K562 (cell line): Measurements from ENCODE around the gene PI4KA. TPM values are rescaled to one million over a fixed set of nuclear protein-coding genes. Genes with fewer than 3 reads are reported as not detected.
A peak's percentile ranks its signal among the peaks of the same experiment; 100 is the strongest.

Experiments
- ATAC-seq: fragments of 200-7000 bp; cut with Tn5 transposase; 3 replicates; pipeline ENCODE4 v1.9.1; 2020; ENCODE audit warnings: moderate library complexity
- BruUV-seq: library from RNA; stranded (reverse); fragments of 400-500 nt; replicated peaks from 2 replicates; lab custom pipeline; 2021; lab: Mats Ljungman, UMichigan
- CTCF ChIA-PET: fragments of 300-600 bp; formaldehyde crosslinking; extraction: SDS; loops from one replicate; lab custom pipeline; 2021; ENCODE audit warnings: low intra/inter-chr PET ratio; lab: Yijun Ruan, JAX
- POLR2A ChIA-PET: fragments of 300-600, 350-650 bp; sonication (Branson Sonifier 250); formaldehyde crosslinking; extraction: SDS; loops from one replicate; lab custom pipeline; 2021; ENCODE audit warnings: antibody characterized with exemption, inconsistent platforms; lab: Yijun Ruan, JAX
- DNase-seq, 4 experiments: peaks; one replicate each; pipeline versions ENCODE4 v3.0.0 to v3.0.0-alpha.2; 2011 to 2018; ENCODE audit warnings: low spot score in 3 of 4, mixed read lengths in 3 of 4; ENCODE audit errors: extremely low read depth in 1 of 4
- FAIRE-seq: peaks from 2 replicates; lab custom pipeline; 2011; peaks lifted over from hg19 to GRCh38; lab: Jason Lieb, UNC
- H2AFZ ChIP-seq: 2 replicates; pipeline ENCODE4 v1.6.0; 2011; ENCODE audit warnings: low read depth, low read length, control low read depth, inconsistent platforms
- H3K27ac ChIP-seq: fragments of 200-600 bp; 3 replicates; pipeline ENCODE4 v1.8.0; 2011; ENCODE audit warnings: low read depth, mild to moderate bottlenecking, control low read depth, inconsistent platforms, low read length, moderate library complexity, mixed read lengths; ENCODE audit errors: extremely low read depth
- H3K27me3 ChIP-seq, 2 experiments: fragments of 300-600 bp in 1 of 2; 2 replicates in 1 of 2; 3 replicates in 1 of 2; pipeline versions ENCODE4 v1.6.0 to v1.8.0; 2011; ENCODE audit warnings: inconsistent platforms in 2 of 2, low read length in 2 of 2, mild to moderate bottlenecking in 1 of 2, mixed read lengths in 1 of 2, moderate library complexity in 1 of 2; ENCODE audit not compliant: control insufficient read depth in 2 of 2, insufficient read depth in 2 of 2
- H3K36me3 ChIP-seq: fragments of 300-600 bp; 3 replicates; pipeline ENCODE4 v1.8.0; 2011; ENCODE audit warnings: mild to moderate bottlenecking, low read length, inconsistent platforms; ENCODE audit not compliant: control insufficient read depth, insufficient read depth
- H3K4me1 ChIP-seq, 2 experiments: fragments of 200-600 bp in 1 of 2; replicated peaks in 1 of 2; 2 replicates in 1 of 2; 3 replicates in 1 of 2; pipeline versions ENCODE4 v1.5.1 to v1.8.0; 2011; ENCODE audit warnings: inconsistent platforms in 2 of 2, low read length in 2 of 2, mild to moderate bottlenecking in 1 of 2, mixed read lengths in 1 of 2, moderate library complexity in 1 of 2; ENCODE audit not compliant: control insufficient read depth in 2 of 2, insufficient read depth in 2 of 2
- H3K4me2 ChIP-seq: 2 replicates; pipeline ENCODE4 v1.6.1; 2011; ENCODE audit warnings: low read length, control low read depth, inconsistent platforms, mixed read lengths; ENCODE audit not compliant: insufficient read depth
- H3K4me3 ChIP-seq: fragments of 200-600 bp; sonication (generic), shearing (Covaris generic); 2 replicates; pipeline ENCODE4 v1.5.1; 2016; ENCODE audit warnings: control low read depth, inconsistent platforms
- H3K79me2 ChIP-seq: fragments of 200-600 bp; 3 replicates; pipeline ENCODE4 v1.8.0; 2011; ENCODE audit warnings: low read length, inconsistent platforms; ENCODE audit not compliant: control insufficient read depth, insufficient read depth
- H3K9ac ChIP-seq, 2 experiments: 2 replicates each; pipeline versions ENCODE4 v1.6.0 to v1.6.1; 2011; ENCODE audit warnings: low read depth in 2 of 2, low read length in 2 of 2, control low read depth in 1 of 2, inconsistent platforms in 1 of 2, mild to moderate bottlenecking in 1 of 2, mixed read lengths in 1 of 2; ENCODE audit not compliant: insufficient read depth in 1 of 2
- H3K9me1 ChIP-seq: one replicate; pipeline ENCODE4 v1.6.0; 2011; ENCODE audit warnings: inconsistent platforms, mild to moderate bottlenecking, low read length, moderate library complexity; ENCODE audit not compliant: control insufficient read depth, insufficient read depth
- H3K9me3 ChIP-seq: replicated peaks from 2 replicates; pipeline ENCODE4 v1.5.1; 2011; ENCODE audit warnings: low read depth, low read length, inconsistent platforms; ENCODE audit not compliant: control insufficient read depth, insufficient read depth
- H4K20me1 ChIP-seq: replicated peaks from 2 replicates; pipeline ENCODE4 v1.6.1; 2011; ENCODE audit warnings: low read length, inconsistent platforms, mixed read lengths; ENCODE audit not compliant: control insufficient read depth, insufficient read depth
- ATF7 ChIP-seq: fragments of 450-650 bp; IDR thresholded peaks from 2 replicates; pipeline ENCODE4 v1.7.1; 2014; ENCODE audit warnings: mild to moderate bottlenecking, moderate library complexity
- CREM ChIP-seq: IDR thresholded peaks from 2 replicates; pipeline ENCODE4 v1.6.1; 2014; ENCODE audit warnings: antibody characterized with exemption, low read depth
- E2F4 ChIP-seq: sonication (generic); formaldehyde crosslinking; IDR thresholded peaks from 2 replicates; pipeline ENCODE4 v1.8.0; 2022; ENCODE audit warnings: mild to moderate bottlenecking, low read depth, missing genetic modification reagents
- ELK3 ChIP-seq: fragments of 450-650 bp; formaldehyde crosslinking; IDR thresholded peaks from 2 replicates; pipeline ENCODE4 v1.4.0; 2020; ENCODE audit warnings: mild to moderate bottlenecking
- KLF16 ChIP-seq: IDR thresholded peaks from 2 replicates; pipeline ENCODE4 v1.6.1; 2016; ENCODE audit warnings: antibody characterized with exemption
- NELFE ChIP-seq: IDR thresholded peaks from 2 replicates; pipeline ENCODE4 v1.6.1; 2011; ENCODE audit warnings: mild to moderate bottlenecking; ENCODE audit not compliant: insufficient read depth, insufficient read length
- RB1 ChIP-seq: fragments of 450-650 bp; IDR thresholded peaks from 2 replicates; pipeline ENCODE4 v1.6.1; 2017; ENCODE audit warnings: low read depth, mild to moderate bottlenecking
- ZEB2 ChIP-seq: fragments of 450-650 bp; IDR thresholded peaks from 2 replicates; pipeline ENCODE4 v1.6.1; 2016
- ZNF165 ChIP-seq: fragments of 250-450 bp; sonication (Bioruptor Pico); IDR thresholded peaks from 2 replicates; pipeline ENCODE4 v1.4.0; 2020; ENCODE audit warnings: borderline replicate concordance
- ZNF785 ChIP-seq: fragments of 250-450 bp; sonication (Bioruptor Pico); IDR thresholded peaks from 2 replicates; pipeline ENCODE4 v1.4.0; 2020; ENCODE audit warnings: mild to moderate bottlenecking
- WGBS: fragments of 100-300 bp; shearing (Covaris generic); methylation state at CpG from one replicate; pipeline ENCODE4 v1.1.6; 2016; ENCODE audit warnings: low coverage, mixed read lengths; ENCODE audit not compliant: insufficient coverage; ENCODE audit errors: missing lambda C conversion rate; 5-methylcytosine and 5-hydroxymethylcytosine counted together
- in situ Hi-C: fragments of 300-500 bp; cut with MboI; formaldehyde crosslinking; loops from 4 replicates; pipeline ENCODE4 v1.15.0; 2018; ENCODE audit warnings: inconsistent platforms, mixed read lengths
- intact Hi-C: fragments of 100-400 bp; cut with micrococcal nuclease; formaldehyde crosslinking; loops from 2 replicates; pipeline ENCODE4 v1.14.2; 2022
- polyA plus RNA-seq, 8 experiments: library from polyadenylated mRNA; depleted of rRNA in 4 of 8; stranded (reverse) in 5 of 8; unstranded in 3 of 8; fragments of >200 nt; fragmentation: Nextera tagmentation in 2 of 8; fragmentation: Illumina TruSeq in 1 of 8; extraction: Ambion mirVana in 2 of 8; extraction: Trizol in 1 of 8; gene quantifications; 2 replicates each; pipeline versions ENCODE4 v1.2.1 to v1.2.3, GENCODE V29; 2011 to 2014; ENCODE audit warnings: inconsistent platforms in 1 of 8, missing spikeins in 1 of 8
- total RNA-seq, 7 experiments: library from RNA; depleted of rRNA in 6 of 7; stranded (reverse); fragments of >200 nt in 6 of 7; fragmentation: Illumina TruSeq in 2 of 7; extraction: Trizol in 2 of 7; gene quantifications; 2 replicates each; pipeline versions ENCODE4 v1.2.1 to v1.2.3, GENCODE V29; 2011 to 2021; ENCODE audit warnings: low replicate concordance in 1 of 7
- TF ChIP-seq, protein P1 (sequence below): sonication (generic); formaldehyde crosslinking; IDR thresholded peaks from 2 replicates; pipeline ENCODE4 v1.8.0; 2022; ENCODE audit warnings: mild to moderate bottlenecking, missing genetic modification reagents

The PI4KA gene
- total and polyA plus RNA-seq, 9 of the 15 experiments (the other 6 are each of a cell fraction or from before 2014, with no cell fraction given): 7.3 to 187 (median 84.7) TPM

GRCh38 chr22:20816559-20816958 is 42.1 kb downstream of the PI4KA start (continued):
- TF ChIP-seq, protein P1, sequence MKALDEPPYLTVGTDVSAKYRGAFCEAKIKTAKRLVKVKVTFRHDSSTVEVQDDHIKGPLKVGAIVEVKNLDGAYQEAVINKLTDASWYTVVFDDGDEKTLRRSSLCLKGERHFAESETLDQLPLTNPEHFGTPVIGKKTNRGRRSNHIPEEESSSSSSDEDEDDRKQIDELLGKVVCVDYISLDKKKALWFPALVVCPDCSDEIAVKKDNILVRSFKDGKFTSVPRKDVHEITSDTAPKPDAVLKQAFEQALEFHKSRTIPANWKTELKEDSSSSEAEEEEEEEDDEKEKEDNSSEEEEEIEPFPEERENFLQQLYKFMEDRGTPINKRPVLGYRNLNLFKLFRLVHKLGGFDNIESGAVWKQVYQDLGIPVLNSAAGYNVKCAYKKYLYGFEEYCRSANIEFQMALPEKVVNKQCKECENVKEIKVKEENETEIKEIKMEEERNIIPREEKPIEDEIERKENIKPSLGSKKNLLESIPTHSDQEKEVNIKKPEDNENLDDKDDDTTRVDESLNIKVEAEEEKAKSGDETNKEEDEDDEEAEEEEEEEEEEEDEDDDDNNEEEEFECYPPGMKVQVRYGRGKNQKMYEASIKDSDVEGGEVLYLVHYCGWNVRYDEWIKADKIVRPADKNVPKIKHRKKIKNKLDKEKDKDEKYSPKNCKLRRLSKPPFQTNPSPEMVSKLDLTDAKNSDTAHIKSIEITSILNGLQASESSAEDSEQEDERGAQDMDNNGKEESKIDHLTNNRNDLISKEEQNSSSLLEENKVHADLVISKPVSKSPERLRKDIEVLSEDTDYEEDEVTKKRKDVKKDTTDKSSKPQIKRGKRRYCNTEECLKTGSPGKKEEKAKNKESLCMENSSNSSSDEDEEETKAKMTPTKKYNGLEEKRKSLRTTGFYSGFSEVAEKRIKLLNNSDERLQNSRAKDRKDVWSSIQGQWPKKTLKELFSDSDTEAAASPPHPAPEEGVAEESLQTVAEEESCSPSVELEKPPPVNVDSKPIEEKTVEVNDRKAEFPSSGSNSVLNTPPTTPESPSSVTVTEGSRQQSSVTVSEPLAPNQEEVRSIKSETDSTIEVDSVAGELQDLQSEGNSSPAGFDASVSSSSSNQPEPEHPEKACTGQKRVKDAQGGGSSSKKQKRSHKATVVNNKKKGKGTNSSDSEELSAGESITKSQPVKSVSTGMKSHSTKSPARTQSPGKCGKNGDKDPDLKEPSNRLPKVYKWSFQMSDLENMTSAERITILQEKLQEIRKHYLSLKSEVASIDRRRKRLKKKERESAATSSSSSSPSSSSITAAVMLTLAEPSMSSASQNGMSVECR (CRISPR knock-in tag): 0 out of 2 replicates have a peak, but pooled peaks have one; percentile 42
- TF ChIP-seq NELFE: no peak

GRCh38 chr22:20815477-20816050 is 43.0 kb downstream of the PI4KA start:
- no peaks in the 10 kb centered on the region for H3K9me1 ChIP-seq
- no peak overlapping the region for H3K27ac ChIP-seq
- H3K4me1 ChIP-seq: no peaks in the 10 kb centered on the region
- no TSS peak for BruUV-seq
- ChIA-PET POLR2A (interaction anchor here (0.6 to 2.3 kb wide), 5 partner anchors 9 to 80 kb away, joined by 3 to 8 read pairs (median 4); no protein-coding TSS in a partner anchor), CTCF (no interaction called here)
- DNase-seq: peak in 1 of 4 experiments; percentile 36
- H3K36me3 ChIP-seq: peaks cover 80% of the 10 kb centered on the region
- H3K4me2 ChIP-seq: no peak overlapping the region
- 85% methylated on average over 9 of the region's 9 CpGs for WGBS
- ATAC-seq: no peak
- no peak for FAIRE-seq
- intact Hi-C loops: no loop called here
- H3K9me3 ChIP-seq: no peaks in the 10 kb centered on the region
- no peak overlapping the region for H2AFZ ChIP-seq
- in situ Hi-C loops: no loop called here
- no peak overlapping the region for H3K9ac ChIP-seq
- peaks cover 5% of the 10 kb centered on the region; the same call in 1 of the 2 replicates for H4K20me1 ChIP-seq
- no peaks in the 10 kb centered on the region for H3K27me3 ChIP-seq
- H3K79me2 ChIP-seq: no peaks in the 10 kb centered on the region
- no peak overlapping the region for H3K4me3 ChIP-seq
- TF ChIP-seq E2F4 (CRISPR knock-in tag) (peak; percentile 74; the same call in 1 of the 2 replicates), RB1 (no peak), ATF7 (no peak), ZEB2 (no peak), CREM (no peak), ELK3 (CRISPR knock-in tag) (no peak), ZNF165 (no peak), ZNF785 (CRISPR knock-in tag) (no peak), KLF16 (no peak)
